WTC11 (cell line): ENCODE data around the gene TNFRSF14. TPM values are rescaled to one million over a fixed set of nuclear protein-coding genes. Genes with fewer than 3 reads are reported as not detected.

Source experiments
- ATAC-seq: fragments of 200-7000 bp; cut with Tn5 transposase; 2 replicates; pipeline ENCODE4 v1.10.0; 2021; ENCODE audit warnings: mild to moderate bottlenecking, moderate library complexity
- CTCF ChIA-PET: fragments of 300-600 bp; sonication (Branson Sonifier 250); formaldehyde crosslinking; loops from one replicate; lab custom pipeline; 2021; ENCODE audit warnings: antibody characterized with exemption; lab: Charles Lee
- POLR2A ChIA-PET: fragments of 350-600 bp; sonication (Branson Sonifier 250); formaldehyde crosslinking; loops from one replicate; lab custom pipeline; 2021; ENCODE audit warnings: antibody characterized with exemption; lab: Charles Lee
- DNase-seq: peaks from one replicate; pipeline ENCODE4 v3.0.0; 2021; ENCODE audit warnings: low spot score
- H3K27ac Mint-ChIP-seq: 2 replicates; pipeline ENCODE4 v1.8.0; 2021; ENCODE audit warnings: mixed read lengths
- H3K27me3 Mint-ChIP-seq: 2 replicates; pipeline ENCODE4 v1.8.0; 2021; ENCODE audit warnings: low read depth, mild to moderate bottlenecking, moderate library complexity, mixed read lengths
- H3K36me3 Mint-ChIP-seq: 2 replicates; pipeline ENCODE4 v1.8.0; 2021; ENCODE audit warnings: mixed read lengths
- H3K4me1 Mint-ChIP-seq: 2 replicates; pipeline ENCODE4 v1.8.0; 2022; ENCODE audit warnings: mixed read lengths
- H3K4me3 Mint-ChIP-seq: 2 replicates; pipeline ENCODE4 v1.8.0; 2021; ENCODE audit warnings: mild to moderate bottlenecking, moderate library complexity, mixed read lengths
- H3K9me3 Mint-ChIP-seq: 2 replicates; pipeline ENCODE4 v1.8.0; 2021; ENCODE audit warnings: mixed read lengths
- FOXP1 ChIP-seq: sonication (generic); formaldehyde crosslinking; IDR thresholded peaks from 2 replicates; pipeline ENCODE4 v1.8.0; 2022; ENCODE audit warnings: missing genetic modification reagents, mild to moderate bottlenecking, moderate library complexity, borderline replicate concordance
- GRHL2 ChIP-seq: fragments of 250-450 bp; sonication (Bioruptor Pico); IDR thresholded peaks from 2 replicates; pipeline ENCODE4 v1.8.0; 2022; ENCODE audit warnings: mild to moderate bottlenecking, moderate library complexity; ENCODE audit not compliant: insufficient replicate concordance, severe bottlenecking
- GTF2I ChIP-seq: fragments of 250-450 bp; sonication (Bioruptor Pico); conservative IDR thresholded peaks from 2 replicates; pipeline ENCODE4 v1.4.0; 2021; ENCODE audit warnings: mild to moderate bottlenecking
- ZNF317 ChIP-seq: sonication (generic); formaldehyde crosslinking; IDR thresholded peaks from 2 replicates; pipeline ENCODE4 v1.8.1; 2023; ENCODE audit warnings: low read depth, mild to moderate bottlenecking, moderate library complexity, missing genetic modification reagents, borderline replicate concordance
- ZNF396 ChIP-seq: fragments of 250-450 bp; sonication (Bioruptor Pico); IDR thresholded peaks from 2 replicates; pipeline ENCODE4 v1.8.0; 2021; ENCODE audit warnings: mild to moderate bottlenecking, moderate library complexity, borderline replicate concordance
- ZNF423 ChIP-seq: fragments of 250-450 bp; sonication (Bioruptor Pico); IDR thresholded peaks from 2 replicates; pipeline ENCODE4 v2.1.2; 2022; ENCODE audit warnings: mild to moderate bottlenecking, moderate library complexity
- total RNA-seq: library from RNA; stranded (reverse); gene quantifications from 3 replicates; pipeline ENCODE4 v1.2.3, GENCODE V29; 2021
- TF ChIP-seq, protein P1 (sequence below): sonication (generic); formaldehyde crosslinking; IDR thresholded peaks from 2 replicates; pipeline ENCODE4 v1.8.0; 2023; ENCODE audit warnings: missing genetic modification reagents, mild to moderate bottlenecking, borderline replicate concordance
- TF ChIP-seq, protein P2 (sequence below): fragments of 250-450 bp; sonication (Bioruptor Pico); conservative IDR thresholded peaks from 2 replicates; pipeline ENCODE4 v1.9.0; 2021; ENCODE audit warnings: mild to moderate bottlenecking
- TF ChIP-seq, protein P3 (sequence below): fragments of 250-450 bp; sonication (Bioruptor Pico); IDR thresholded peaks from 2 replicates; pipeline ENCODE4 v2.1.2; 2022; ENCODE audit warnings: mild to moderate bottlenecking, moderate library complexity
- TF ChIP-seq, protein P4 (sequence below): sonication (generic); formaldehyde crosslinking; IDR thresholded peaks from 2 replicates; pipeline ENCODE4 v1.8.0; 2022; ENCODE audit warnings: missing genetic modification reagents
- TF ChIP-seq, protein P5 (sequence below): fragments of 250-450 bp; sonication (Bioruptor Pico); IDR thresholded peaks from 2 replicates; pipeline ENCODE4 v1.9.0; 2021; ENCODE audit warnings: mild to moderate bottlenecking
- TF ChIP-seq, protein P6 (sequence below): sonication (generic); formaldehyde crosslinking; IDR thresholded peaks from 2 replicates; pipeline ENCODE4 v1.8.0; 2022; ENCODE audit warnings: mild to moderate bottlenecking, missing genetic modification reagents
- TF ChIP-seq, protein P7 (sequence below): sonication (generic); formaldehyde crosslinking; IDR thresholded peaks from 2 replicates; pipeline ENCODE4 v1.8.1; 2023; ENCODE audit warnings: mild to moderate bottlenecking, missing genetic modification reagents, moderate library complexity

TNFRSF14 gene
- total RNA-seq, 1 experiment from 2014 or later: 0.87 TPM

DNA sequence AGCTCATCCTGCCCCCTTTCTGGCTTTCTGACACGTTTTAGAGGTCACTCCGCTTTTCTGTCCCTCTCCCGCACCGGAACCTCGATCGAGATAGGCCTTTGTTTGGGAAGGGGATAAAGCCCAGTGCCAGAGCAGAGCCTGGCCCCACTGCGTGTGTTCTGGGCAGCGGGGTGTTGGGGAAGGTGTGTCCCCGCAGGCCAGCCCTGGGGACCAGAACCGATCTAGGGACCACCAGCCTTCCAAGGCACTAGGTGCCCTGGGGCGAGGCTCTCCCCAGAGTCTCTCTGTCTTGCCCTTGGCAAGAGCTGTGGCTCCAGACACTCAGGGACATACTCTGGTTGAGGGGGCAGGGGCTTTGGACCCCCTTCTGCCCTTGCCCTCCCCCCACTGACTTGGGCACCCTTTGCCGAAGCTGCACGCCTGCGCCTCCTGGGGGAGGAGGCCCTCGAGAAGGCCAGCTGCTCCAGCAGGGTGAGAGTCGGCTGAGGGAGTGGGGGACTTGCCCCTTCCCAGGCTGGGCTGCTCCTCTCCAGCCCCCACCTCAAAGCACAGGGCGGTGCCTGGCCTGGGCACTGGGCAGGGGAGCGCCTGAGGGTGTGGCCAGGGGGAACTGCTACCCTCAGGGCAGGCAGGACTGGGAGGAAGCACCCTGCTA is 46.8 kb downstream of the TNFRSF14 start:
- DNase-seq (no peak), ATAC-seq (no peak)
- Mint-ChIP-seq H3K9me3 (peaks cover 9% of the 10 kb centered on the region), H3K4me3 (no peak overlapping the region), H3K27me3 (no peaks in the 10 kb centered on the region; the same call in 1 of the 2 replicates), H3K4me1 (no peaks in the 10 kb centered on the region), H3K27ac (no peak overlapping the region), H3K36me3 (no peaks in the 10 kb centered on the region)
- POLR2A ChIA-PET: no interaction called here
- TF ChIP-seq ZNF423 (CRISPR knock-in tag) (no peak), ZNF317 (CRISPR knock-in tag) (no peak), GRHL2 (CRISPR knock-in tag) (no peak), FOXP1 (no peak), GTF2I (CRISPR knock-in tag) (no peak), ZNF396 (CRISPR knock-in tag) (no peak)
- TF ChIP-seq, protein P1, sequence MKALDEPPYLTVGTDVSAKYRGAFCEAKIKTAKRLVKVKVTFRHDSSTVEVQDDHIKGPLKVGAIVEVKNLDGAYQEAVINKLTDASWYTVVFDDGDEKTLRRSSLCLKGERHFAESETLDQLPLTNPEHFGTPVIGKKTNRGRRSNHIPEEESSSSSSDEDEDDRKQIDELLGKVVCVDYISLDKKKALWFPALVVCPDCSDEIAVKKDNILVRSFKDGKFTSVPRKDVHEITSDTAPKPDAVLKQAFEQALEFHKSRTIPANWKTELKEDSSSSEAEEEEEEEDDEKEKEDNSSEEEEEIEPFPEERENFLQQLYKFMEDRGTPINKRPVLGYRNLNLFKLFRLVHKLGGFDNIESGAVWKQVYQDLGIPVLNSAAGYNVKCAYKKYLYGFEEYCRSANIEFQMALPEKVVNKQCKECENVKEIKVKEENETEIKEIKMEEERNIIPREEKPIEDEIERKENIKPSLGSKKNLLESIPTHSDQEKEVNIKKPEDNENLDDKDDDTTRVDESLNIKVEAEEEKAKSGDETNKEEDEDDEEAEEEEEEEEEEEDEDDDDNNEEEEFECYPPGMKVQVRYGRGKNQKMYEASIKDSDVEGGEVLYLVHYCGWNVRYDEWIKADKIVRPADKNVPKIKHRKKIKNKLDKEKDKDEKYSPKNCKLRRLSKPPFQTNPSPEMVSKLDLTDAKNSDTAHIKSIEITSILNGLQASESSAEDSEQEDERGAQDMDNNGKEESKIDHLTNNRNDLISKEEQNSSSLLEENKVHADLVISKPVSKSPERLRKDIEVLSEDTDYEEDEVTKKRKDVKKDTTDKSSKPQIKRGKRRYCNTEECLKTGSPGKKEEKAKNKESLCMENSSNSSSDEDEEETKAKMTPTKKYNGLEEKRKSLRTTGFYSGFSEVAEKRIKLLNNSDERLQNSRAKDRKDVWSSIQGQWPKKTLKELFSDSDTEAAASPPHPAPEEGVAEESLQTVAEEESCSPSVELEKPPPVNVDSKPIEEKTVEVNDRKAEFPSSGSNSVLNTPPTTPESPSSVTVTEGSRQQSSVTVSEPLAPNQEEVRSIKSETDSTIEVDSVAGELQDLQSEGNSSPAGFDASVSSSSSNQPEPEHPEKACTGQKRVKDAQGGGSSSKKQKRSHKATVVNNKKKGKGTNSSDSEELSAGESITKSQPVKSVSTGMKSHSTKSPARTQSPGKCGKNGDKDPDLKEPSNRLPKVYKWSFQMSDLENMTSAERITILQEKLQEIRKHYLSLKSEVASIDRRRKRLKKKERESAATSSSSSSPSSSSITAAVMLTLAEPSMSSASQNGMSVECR (CRISPR knock-in tag): no peak
- TF ChIP-seq, protein P2, sequence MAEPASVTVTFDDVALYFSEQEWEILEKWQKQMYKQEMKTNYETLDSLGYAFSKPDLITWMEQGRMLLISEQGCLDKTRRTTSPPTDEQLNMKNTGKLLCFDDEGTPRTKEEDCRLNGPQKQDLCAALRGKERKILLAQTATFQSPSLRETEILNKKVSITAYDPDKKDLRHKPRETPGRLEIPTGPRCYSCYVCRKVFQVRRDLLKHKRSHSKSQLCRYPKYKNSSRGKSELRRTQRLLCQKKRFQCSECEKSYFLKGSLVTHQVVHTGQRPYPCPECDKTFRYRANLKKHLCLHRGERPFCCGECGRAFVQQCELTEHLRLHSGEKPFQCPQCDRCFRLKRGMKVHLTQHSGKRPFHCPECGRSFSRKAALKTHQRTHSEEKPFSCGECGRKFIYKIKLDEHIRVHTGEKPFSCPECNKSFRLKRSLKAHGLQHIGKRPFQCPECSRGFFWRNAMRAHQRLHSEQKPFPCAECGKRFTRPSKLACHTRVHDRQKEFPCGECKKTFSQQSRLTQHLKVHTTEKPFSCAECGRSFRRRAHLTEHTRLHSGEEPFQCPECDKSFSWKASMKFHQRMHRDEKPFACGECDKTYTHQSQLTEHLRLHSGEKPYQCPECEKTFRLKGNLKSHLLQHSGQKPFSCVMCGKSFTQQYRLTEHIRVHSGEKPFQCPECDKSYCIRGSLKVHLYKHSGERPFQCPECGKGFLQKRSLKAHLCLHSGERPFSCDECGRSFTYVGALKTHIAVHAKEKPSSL: no peak
- TF ChIP-seq, protein P3, sequence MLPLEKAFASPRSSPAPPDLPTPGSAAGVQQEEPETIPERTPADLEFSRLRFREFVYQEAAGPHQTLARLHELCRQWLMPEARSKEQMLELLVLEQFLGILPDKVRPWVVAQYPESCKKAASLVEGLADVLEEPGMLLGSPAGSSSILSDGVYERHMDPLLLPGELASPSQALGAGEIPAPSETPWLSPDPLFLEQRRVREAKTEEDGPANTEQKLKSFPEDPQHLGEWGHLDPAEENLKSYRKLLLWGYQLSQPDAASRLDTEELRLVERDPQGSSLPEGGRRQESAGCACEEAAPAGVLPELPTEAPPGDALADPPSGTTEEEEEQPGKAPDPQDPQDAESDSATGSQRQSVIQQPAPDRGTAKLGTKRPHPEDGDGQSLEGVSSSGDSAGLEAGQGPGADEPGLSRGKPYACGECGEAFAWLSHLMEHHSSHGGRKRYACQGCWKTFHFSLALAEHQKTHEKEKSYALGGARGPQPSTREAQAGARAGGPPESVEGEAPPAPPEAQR (CRISPR knock-in tag): no peak
- TF ChIP-seq, protein P4, sequence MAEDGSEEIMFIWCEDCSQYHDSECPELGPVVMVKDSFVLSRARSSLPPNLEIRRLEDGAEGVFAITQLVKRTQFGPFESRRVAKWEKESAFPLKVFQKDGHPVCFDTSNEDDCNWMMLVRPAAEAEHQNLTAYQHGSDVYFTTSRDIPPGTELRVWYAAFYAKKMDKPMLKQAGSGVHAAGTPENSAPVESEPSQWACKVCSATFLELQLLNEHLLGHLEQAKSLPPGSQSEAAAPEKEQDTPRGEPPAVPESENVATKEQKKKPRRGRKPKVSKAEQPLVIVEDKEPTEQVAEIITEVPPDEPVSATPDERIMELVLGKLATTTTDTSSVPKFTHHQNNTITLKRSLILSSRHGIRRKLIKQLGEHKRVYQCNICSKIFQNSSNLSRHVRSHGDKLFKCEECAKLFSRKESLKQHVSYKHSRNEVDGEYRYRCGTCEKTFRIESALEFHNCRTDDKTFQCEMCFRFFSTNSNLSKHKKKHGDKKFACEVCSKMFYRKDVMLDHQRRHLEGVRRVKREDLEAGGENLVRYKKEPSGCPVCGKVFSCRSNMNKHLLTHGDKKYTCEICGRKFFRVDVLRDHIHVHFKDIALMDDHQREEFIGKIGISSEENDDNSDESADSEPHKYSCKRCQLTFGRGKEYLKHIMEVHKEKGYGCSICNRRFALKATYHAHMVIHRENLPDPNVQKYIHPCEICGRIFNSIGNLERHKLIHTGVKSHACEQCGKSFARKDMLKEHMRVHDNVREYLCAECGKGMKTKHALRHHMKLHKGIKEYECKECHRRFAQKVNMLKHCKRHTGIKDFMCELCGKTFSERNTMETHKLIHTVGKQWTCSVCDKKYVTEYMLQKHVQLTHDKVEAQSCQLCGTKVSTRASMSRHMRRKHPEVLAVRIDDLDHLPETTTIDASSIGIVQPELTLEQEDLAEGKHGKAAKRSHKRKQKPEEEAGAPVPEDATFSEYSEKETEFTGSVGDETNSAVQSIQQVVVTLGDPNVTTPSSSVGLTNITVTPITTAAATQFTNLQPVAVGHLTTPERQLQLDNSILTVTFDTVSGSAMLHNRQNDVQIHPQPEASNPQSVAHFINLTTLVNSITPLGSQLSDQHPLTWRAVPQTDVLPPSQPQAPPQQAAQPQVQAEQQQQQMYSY: no peak
- TF ChIP-seq, protein P5, sequence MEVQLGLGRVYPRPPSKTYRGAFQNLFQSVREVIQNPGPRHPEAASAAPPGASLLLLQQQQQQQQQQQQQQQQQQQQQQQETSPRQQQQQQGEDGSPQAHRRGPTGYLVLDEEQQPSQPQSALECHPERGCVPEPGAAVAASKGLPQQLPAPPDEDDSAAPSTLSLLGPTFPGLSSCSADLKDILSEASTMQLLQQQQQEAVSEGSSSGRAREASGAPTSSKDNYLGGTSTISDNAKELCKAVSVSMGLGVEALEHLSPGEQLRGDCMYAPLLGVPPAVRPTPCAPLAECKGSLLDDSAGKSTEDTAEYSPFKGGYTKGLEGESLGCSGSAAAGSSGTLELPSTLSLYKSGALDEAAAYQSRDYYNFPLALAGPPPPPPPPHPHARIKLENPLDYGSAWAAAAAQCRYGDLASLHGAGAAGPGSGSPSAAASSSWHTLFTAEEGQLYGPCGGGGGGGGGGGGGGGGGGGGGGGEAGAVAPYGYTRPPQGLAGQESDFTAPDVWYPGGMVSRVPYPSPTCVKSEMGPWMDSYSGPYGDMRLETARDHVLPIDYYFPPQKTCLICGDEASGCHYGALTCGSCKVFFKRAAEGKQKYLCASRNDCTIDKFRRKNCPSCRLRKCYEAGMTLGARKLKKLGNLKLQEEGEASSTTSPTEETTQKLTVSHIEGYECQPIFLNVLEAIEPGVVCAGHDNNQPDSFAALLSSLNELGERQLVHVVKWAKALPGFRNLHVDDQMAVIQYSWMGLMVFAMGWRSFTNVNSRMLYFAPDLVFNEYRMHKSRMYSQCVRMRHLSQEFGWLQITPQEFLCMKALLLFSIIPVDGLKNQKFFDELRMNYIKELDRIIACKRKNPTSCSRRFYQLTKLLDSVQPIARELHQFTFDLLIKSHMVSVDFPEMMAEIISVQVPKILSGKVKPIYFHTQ: no peak
- TF ChIP-seq, protein P6, sequence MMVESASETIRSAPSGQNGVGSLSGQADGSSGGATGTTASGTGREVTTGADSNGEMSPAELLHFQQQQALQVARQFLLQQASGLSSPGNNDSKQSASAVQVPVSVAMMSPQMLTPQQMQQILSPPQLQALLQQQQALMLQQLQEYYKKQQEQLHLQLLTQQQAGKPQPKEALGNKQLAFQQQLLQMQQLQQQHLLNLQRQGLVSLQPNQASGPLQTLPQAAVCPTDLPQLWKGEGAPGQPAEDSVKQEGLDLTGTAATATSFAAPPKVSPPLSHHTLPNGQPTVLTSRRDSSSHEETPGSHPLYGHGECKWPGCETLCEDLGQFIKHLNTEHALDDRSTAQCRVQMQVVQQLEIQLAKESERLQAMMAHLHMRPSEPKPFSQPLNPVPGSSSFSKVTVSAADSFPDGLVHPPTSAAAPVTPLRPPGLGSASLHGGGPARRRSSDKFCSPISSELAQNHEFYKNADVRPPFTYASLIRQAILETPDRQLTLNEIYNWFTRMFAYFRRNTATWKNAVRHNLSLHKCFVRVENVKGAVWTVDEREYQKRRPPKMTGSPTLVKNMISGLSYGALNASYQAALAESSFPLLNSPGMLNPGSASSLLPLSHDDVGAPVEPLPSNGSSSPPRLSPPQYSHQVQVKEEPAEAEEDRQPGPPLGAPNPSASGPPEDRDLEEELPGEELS (CRISPR knock-in tag): no peak
- TF ChIP-seq, protein P7, sequence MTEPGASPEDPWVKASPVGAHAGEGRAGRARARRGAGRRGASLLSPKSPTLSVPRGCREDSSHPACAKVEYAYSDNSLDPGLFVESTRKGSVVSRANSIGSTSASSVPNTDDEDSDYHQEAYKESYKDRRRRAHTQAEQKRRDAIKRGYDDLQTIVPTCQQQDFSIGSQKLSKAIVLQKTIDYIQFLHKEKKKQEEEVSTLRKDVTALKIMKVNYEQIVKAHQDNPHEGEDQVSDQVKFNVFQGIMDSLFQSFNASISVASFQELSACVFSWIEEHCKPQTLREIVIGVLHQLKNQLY: no peak
- CTCF ChIA-PET: interaction anchor here (1.1 kb wide), 1 partner anchor 54 kb away, joined by 3 read pairs; no protein-coding TSS in a partner anchor
